Neural cell (in vitro differentiated cells): ENCODE results near the gene HPCAL4. TPM values are rescaled to one million over a fixed set of nuclear protein-coding genes. Genes with fewer than 3 reads are reported as not detected.

Experiments used
- H2AFZ ChIP-seq: fragments of 200-600, 300-800 bp; sonication (generic), shearing (Covaris generic); 2 replicates; pipeline ENCODE4 v1.6.0; 2014; ENCODE audit warnings: low read depth, mild to moderate bottlenecking, antibody characterized with exemption, low read length, moderate library complexity
- H3F3A ChIP-seq: fragments of 200-600 bp; shearing (Covaris generic); 2 replicates; pipeline ENCODE4 v1.6.1; 2016; ENCODE audit warnings: mild to moderate bottlenecking, moderate library complexity, mixed read lengths, antibody characterized with exemption, low read length; ENCODE audit not compliant: insufficient read depth, poor library complexity, severe bottlenecking
- H3K27ac ChIP-seq: fragments of 200-600, 300-800 bp; sonication (generic), shearing (Covaris generic); 2 replicates; pipeline ENCODE4 v1.5.1; 2014; ENCODE audit warnings: mild to moderate bottlenecking, low read length, moderate library complexity
- H3K27me3 ChIP-seq: fragments of 300-800, 200-600 bp; sonication (generic), shearing (Covaris generic); 2 replicates; pipeline ENCODE4 v1.6.0; 2014; ENCODE audit warnings: mild to moderate bottlenecking, low read depth, low read length, moderate library complexity; ENCODE audit not compliant: insufficient read depth
- H3K36me3 ChIP-seq: fragments of 300-800, 200-600 bp; sonication (generic), shearing (Covaris generic); 2 replicates; pipeline ENCODE4 v1.5.1; 2014; ENCODE audit warnings: mild to moderate bottlenecking, antibody characterized with exemption, low read length, moderate library complexity; ENCODE audit not compliant: insufficient read depth
- H3K4me2 ChIP-seq: fragments of 300-800, 200-600 bp; sonication (generic), shearing (Covaris generic); 2 replicates; pipeline ENCODE4 v1.6.0; 2014; ENCODE audit warnings: mild to moderate bottlenecking, low read length
- H3K4me3 ChIP-seq: fragments of 300-800, 200-600 bp; sonication (generic), shearing (Covaris generic); 2 replicates; pipeline ENCODE4 v1.5.1; 2014; ENCODE audit warnings: mild to moderate bottlenecking, low read length, moderate library complexity
- H3K79me2 ChIP-seq: fragments of 200-600 bp; shearing (Covaris generic); replicated peaks from 2 replicates; pipeline ENCODE4 v1.6.0; 2014; ENCODE audit warnings: mild to moderate bottlenecking, low read length, moderate library complexity; ENCODE audit not compliant: insufficient read depth
- H3K9ac ChIP-seq: fragments of 300-800, 200-600 bp; sonication (generic), shearing (Covaris generic); 2 replicates; pipeline ENCODE4 v1.6.1; 2016; ENCODE audit warnings: mild to moderate bottlenecking, low read length, mixed read lengths
- H3K9me2 ChIP-seq: fragments of 200-600 bp; shearing (Covaris generic); 2 replicates; pipeline ENCODE4 v1.6.1; 2016; ENCODE audit warnings: mild to moderate bottlenecking, low read length, mixed read lengths; ENCODE audit not compliant: insufficient read depth
- H3K9me3 ChIP-seq: fragments of 200-600, 300-800 bp; sonication (generic), shearing (Covaris generic); 2 replicates; pipeline ENCODE4 v1.6.1; 2016; ENCODE audit warnings: mild to moderate bottlenecking, mixed run types, low read length, moderate library complexity, mixed read lengths
- H4K20me1 ChIP-seq: fragments of 200-600 bp; shearing (Covaris generic); 2 replicates; pipeline ENCODE4 v1.6.1; 2016; ENCODE audit warnings: mild to moderate bottlenecking, mixed run types; ENCODE audit not compliant: insufficient read depth
- CTCF ChIP-seq: fragments of 450-650 bp; IDR thresholded peaks from 2 replicates; pipeline ENCODE4 v1.5.1; 2014; ENCODE audit warnings: antibody characterized with exemption, mild to moderate bottlenecking, moderate library complexity; ENCODE audit not compliant: poor library complexity, severe bottlenecking
- EP300 ChIP-seq: fragments of 450-650 bp; conservative IDR thresholded peaks from 2 replicates; pipeline ENCODE4 v1.6.1; 2014; ENCODE audit warnings: antibody characterized with exemption, mild to moderate bottlenecking, moderate library complexity; ENCODE audit not compliant: poor library complexity, severe bottlenecking
- EZH2 ChIP-seq: fragments of 200-600, 300-800 bp; shearing (Covaris generic), sonication (generic); IDR thresholded peaks from 2 replicates; pipeline ENCODE4 v1.6.1; 2014; ENCODE audit warnings: antibody characterized with exemption, low read length, borderline replicate concordance, mild to moderate bottlenecking; ENCODE audit not compliant: insufficient read depth, poor library complexity, severe bottlenecking
- MXI1 ChIP-seq: fragments of 450-650 bp; conservative IDR thresholded peaks from 2 replicates; pipeline ENCODE4 v1.6.1; 2014; ENCODE audit warnings: antibody characterized with exemption, mild to moderate bottlenecking; ENCODE audit not compliant: poor library complexity, severe bottlenecking
- POLR2AphosphoS5 ChIP-seq: IDR thresholded peaks from 2 replicates; pipeline ENCODE4 v1.6.1; 2012
- RAD21 ChIP-seq: fragments of 450-650 bp; conservative IDR thresholded peaks from 2 replicates; pipeline ENCODE4 v1.6.1; 2014; ENCODE audit warnings: antibody characterized with exemption, mild to moderate bottlenecking, moderate library complexity
- SMC3 ChIP-seq: fragments of 450-650 bp; conservative IDR thresholded peaks from 2 replicates; pipeline ENCODE4 v1.6.1; 2014; ENCODE audit warnings: antibody characterized with exemption, mild to moderate bottlenecking, moderate library complexity; ENCODE audit not compliant: poor library complexity
- TAF1 ChIP-seq: IDR thresholded peaks from 2 replicates; pipeline ENCODE4 v1.6.1; 2012; ENCODE audit warnings: low read depth
- polyA plus RNA-seq: library from polyadenylated mRNA; depleted of rRNA; stranded (reverse); fragments of >200 nt; gene quantifications from 2 replicates; pipeline ENCODE4 v1.2.3, GENCODE V29; 2014
- TF ChIP-seq, protein P1 (sequence below): IDR thresholded peaks from 2 replicates; pipeline ENCODE4 v1.6.1; 2012; ENCODE audit warnings: borderline replicate concordance

Gene HPCAL4
- polyA plus RNA-seq, 1 donor from 2014 or later, result 53.2 TPM

- Histone ChIP-seq H3K9ac (no peak overlapping the region), H4K20me1 (no peaks in the 10 kb centered on the region), H3K27me3 (peaks cover 34% of the 10 kb centered on the region), H3F3A (no peaks in the 10 kb centered on the region), H3K9me3 (no peaks in the 10 kb centered on the region), H3K4me3 (no peak overlapping the region), H3K4me2 (no peak overlapping the region), H3K27ac (no peak overlapping the region), H3K79me2 (no peaks in the 10 kb centered on the region), H3K9me2 (no peaks in the 10 kb centered on the region), H2AFZ (no peak overlapping the region), H3K36me3 (peaks cover 14% of the 10 kb centered on the region)
- TF ChIP-seq POLR2AphosphoS5 (no peak), EP300 (no peak), MXI1 (no peak), TAF1 (no peak), CTCF (no peak), SMC3 (no peak), EZH2 (no peak), RAD21 (no peak)
- TF ChIP-seq, protein P1, sequence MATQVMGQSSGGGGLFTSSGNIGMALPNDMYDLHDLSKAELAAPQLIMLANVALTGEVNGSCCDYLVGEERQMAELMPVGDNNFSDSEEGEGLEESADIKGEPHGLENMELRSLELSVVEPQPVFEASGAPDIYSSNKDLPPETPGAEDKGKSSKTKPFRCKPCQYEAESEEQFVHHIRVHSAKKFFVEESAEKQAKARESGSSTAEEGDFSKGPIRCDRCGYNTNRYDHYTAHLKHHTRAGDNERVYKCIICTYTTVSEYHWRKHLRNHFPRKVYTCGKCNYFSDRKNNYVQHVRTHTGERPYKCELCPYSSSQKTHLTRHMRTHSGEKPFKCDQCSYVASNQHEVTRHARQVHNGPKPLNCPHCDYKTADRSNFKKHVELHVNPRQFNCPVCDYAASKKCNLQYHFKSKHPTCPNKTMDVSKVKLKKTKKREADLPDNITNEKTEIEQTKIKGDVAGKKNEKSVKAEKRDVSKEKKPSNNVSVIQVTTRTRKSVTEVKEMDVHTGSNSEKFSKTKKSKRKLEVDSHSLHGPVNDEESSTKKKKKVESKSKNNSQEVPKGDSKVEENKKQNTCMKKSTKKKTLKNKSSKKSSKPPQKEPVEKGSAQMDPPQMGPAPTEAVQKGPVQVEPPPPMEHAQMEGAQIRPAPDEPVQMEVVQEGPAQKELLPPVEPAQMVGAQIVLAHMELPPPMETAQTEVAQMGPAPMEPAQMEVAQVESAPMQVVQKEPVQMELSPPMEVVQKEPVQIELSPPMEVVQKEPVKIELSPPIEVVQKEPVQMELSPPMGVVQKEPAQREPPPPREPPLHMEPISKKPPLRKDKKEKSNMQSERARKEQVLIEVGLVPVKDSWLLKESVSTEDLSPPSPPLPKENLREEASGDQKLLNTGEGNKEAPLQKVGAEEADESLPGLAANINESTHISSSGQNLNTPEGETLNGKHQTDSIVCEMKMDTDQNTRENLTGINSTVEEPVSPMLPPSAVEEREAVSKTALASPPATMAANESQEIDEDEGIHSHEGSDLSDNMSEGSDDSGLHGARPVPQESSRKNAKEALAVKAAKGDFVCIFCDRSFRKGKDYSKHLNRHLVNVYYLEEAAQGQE, result no peak
These were observed 7.5 kb downstream of the HPCAL4 start for GRCh38 chr1:39683591-39684312.

DNA sequence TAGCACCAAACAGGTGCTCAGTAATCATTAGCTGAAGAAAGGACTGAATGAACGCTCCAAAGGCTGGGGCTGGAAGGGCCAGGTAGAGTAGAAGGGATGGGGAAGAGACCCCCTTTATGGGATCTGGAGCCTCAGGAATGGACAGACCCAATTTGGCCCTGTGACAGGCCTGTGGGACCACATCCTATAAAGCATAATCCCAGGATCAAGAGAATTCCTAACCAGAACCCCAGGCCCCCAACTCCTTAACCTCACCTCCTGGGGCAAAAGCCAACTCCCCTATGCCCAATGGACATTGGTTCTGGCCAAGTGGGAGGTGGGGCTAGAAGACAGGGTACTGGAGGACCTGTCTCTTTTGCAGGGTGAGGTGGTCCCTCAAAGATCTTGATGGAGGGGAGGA lies 9.2 kb downstream of the HPCAL4 start:
- Histone ChIP-seq H3K36me3 (peaks cover 14% of the 10 kb centered on the region), H3K27me3 (peaks cover 34% of the 10 kb centered on the region), H3K4me2 (no peak overlapping the region), H4K20me1 (no peaks in the 10 kb centered on the region), H3K9me3 (no peaks in the 10 kb centered on the region), H3F3A (no peaks in the 10 kb centered on the region), H3K4me3 (no peak overlapping the region), H3K9ac (no peak overlapping the region), H3K27ac (no peak overlapping the region), H3K79me2 (no peaks in the 10 kb centered on the region), H3K9me2 (no peaks in the 10 kb centered on the region), H2AFZ (no peak overlapping the region)
- TF ChIP-seq MXI1, result no peak
- TF ChIP-seq POLR2AphosphoS5, result no peak
- TF ChIP-seq EZH2, result no peak
- TF ChIP-seq TAF1, result no peak
- no peak for TF ChIP-seq RAD21
- no peak for TF ChIP-seq CTCF
- TF ChIP-seq EP300, result no peak
- no peak for TF ChIP-seq SMC3
- TF ChIP-seq, protein P1, result no peak
